GM12874 (cell line): ENCODE results near the gene FMNL2.

ENCODE experiments used
- CTCF ChIP-seq: IDR thresholded peaks from 2 replicates; pipeline ENCODE4 v1.5.1; 2011; ENCODE audit warnings: low read depth, mild to moderate bottlenecking, control low read depth, low read length, moderate library complexity; ENCODE audit not compliant: insufficient read depth

FMNL2 gene

DNA sequence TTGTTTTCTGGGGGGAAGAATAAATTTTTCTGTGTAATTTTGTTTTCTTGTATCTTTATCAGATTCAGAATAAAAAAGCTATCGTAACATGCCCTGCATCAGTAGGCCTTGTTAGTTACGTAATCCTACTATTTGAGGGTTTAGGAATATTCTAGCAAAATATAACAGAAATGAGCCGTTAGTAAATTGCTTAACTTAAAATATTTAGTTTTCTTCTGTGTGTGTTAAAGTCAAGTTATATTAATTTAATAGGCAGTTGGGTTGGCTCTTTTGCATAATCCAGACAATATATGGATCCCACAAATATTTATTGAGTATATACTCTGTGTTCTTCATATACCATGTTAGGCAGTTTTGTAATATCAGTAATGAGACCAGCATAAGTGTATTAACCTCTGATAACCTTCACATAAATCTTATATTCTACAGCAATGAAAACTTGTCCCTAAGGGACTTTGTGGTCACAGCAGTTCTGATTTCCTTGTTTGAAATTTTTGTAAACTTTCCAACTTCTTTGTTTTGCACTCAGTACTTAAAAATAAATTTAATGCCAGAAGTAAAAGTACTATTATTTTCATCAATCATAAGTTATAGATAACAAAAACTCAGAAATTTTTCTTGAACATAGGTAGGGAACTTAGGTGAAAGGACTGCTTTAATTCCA is 151.9 kb downstream of the FMNL2 start:
- TF ChIP-seq CTCF = no peak

DNA sequence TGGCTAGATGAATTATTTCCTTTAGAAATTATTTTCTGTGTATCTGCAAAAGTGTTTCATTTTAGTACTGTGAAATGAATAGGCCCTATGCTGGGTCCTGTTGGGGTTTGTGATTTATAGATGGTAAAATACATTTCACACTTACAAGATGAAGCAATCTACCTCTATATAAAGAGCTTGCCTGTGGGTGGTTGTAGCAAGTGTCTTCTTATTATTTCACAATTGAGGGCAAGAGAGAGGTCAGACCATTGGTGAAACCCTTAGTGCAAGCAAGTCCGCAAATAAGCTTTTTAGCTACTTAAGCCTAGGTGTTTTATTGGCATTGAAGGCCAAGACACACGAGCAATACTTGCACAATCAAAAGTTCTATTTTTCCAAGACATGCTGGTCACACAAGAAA is 153.1 kb downstream of the FMNL2 start:
- no peak for TF ChIP-seq CTCF

DNA sequence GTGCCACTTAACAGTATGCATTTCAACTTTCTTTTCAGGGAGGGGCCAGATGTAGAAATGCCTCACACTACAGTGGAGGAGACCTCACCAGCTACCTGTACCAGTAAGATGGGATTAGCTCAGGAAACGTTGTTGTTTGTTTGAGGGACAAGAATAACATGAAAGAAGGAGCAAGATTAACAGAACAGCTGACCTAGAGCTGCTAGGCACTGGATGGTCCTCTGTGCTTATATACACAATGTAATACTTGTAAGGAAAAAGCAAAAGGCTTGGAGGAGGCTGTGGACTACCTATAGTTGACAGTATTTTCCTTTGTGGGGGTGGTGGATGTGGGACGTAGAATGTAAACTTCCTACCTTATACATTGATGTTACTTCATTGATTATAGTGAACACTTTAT is 154.4 kb downstream of the FMNL2 start:
- TF ChIP-seq CTCF = no peak

DNA sequence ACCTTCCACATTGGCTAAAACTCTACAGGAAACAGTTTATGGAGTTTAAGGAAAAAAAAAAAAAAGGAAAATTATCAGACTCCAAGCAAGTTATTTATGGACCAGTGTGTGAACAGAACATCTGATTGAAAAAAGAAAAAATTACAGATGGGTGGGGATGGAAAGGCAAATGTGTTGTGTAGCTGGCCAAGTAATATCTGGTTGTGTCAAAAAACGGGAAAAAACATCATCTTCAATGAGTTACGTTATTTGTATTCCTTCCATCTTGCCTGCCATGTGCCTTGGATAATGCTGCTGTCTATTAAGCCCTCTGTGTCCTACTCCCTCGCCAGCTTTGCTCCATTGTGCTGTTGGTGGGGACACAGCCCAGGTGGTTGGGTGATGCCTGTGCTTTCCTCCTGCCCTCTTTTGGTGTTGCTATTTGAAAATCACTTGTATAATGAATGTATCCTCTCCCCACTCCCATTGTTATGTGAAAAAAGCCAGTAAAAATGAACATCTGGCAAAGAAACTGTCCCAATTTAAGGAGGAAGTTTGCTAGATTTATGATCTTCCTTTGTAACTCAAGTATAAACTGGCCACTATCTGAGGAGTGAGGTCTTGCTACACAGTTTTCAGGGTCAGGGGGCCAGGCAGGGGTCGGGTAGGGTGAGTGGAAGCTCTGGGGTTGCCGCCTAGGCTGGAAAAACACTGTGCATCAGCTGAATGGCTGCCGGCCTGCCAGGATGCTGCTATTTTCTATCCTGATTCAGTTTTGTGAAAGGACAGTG is 155.9 kb downstream of the FMNL2 start:
- no peak for TF ChIP-seq CTCF

DNA sequence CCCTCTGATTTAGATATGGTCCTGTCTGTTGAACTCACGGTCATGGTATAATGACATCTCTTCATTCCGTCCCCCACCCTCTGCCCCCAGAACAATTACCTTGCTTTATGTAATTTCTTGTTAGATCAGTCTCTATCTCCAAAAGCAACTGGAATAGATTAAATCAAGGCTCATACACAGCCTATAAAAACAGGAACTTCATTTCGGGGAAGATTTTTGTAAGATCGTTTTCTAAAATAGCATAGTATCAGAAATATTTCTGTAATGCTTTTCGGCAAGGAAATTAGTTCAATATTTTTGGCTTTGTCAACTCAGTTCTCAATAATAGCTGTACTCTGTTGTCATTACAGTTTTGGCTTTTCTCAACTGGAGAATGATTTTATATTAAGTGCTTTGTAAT is 157.2 kb downstream of the FMNL2 start:
- TF ChIP-seq CTCF = no peak

DNA sequence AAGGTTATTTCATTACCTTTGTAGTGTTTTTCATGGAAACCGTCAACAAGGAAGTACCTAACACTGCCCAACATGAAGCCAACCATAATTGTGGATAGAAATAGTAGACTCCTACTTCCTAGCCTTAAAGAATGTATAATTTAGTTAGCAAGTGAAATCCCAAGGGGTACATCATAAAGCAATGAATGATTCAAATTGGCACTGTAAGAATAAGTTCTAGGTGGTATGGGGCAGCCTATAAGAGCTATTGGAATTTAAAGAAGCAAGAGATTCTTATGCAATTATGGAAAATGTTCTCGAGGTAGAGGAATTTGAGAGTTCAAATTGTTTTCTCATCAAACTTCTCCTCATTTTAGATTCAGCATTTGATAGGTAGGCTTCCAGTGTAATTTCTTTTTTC is 157.9 kb downstream of the FMNL2 start:
- TF ChIP-seq CTCF = no peak

GRCh38 chr2:152493417-152493816 is 158.4 kb downstream of the FMNL2 start:
- no peak for TF ChIP-seq CTCF
